BLaER1 (cell line): ENCODE measurements around the gene TEX22.
A peak's percentile ranks its signal among the peaks of the same experiment; 100 is the strongest.

ENCODE experiments used
- H3K27ac ChIP-seq: shearing (Covaris generic); formaldehyde crosslinking; 2 replicates; pipeline ENCODE4 v1.8.1; 2022
- H3K27me3 ChIP-seq: shearing (Covaris generic); formaldehyde crosslinking; 2 replicates; pipeline ENCODE4 v1.8.1; 2022
- H3K36me3 ChIP-seq: shearing (Covaris generic); formaldehyde crosslinking; 2 replicates; pipeline ENCODE4 v1.8.1; 2022
- H3K4me1 ChIP-seq: shearing (Covaris generic); formaldehyde crosslinking; 2 replicates; pipeline ENCODE4 v1.8.1; 2022
- H3K4me2 ChIP-seq: shearing (Covaris generic); formaldehyde crosslinking; 2 replicates; pipeline ENCODE4 v1.8.1; 2022
- H3K4me3 ChIP-seq: shearing (Covaris generic); formaldehyde crosslinking; 2 replicates; pipeline ENCODE4 v1.8.1; 2022
- H3K9ac ChIP-seq: shearing (Covaris generic); formaldehyde crosslinking; 2 replicates; pipeline ENCODE4 v1.8.1; 2022
- H3K9me3 ChIP-seq: shearing (Covaris generic); formaldehyde crosslinking; 2 replicates; pipeline ENCODE4 v1.8.1; 2022
- H4K20me1 ChIP-seq: shearing (Covaris generic); formaldehyde crosslinking; 2 replicates; pipeline ENCODE4 v1.8.1; 2022
- Cebpa-rat ChIP-seq: shearing (Covaris generic); IDR thresholded peaks from 2 replicates; pipeline ENCODE4 v1.8.1; 2022

The TEX22 gene

DNA sequence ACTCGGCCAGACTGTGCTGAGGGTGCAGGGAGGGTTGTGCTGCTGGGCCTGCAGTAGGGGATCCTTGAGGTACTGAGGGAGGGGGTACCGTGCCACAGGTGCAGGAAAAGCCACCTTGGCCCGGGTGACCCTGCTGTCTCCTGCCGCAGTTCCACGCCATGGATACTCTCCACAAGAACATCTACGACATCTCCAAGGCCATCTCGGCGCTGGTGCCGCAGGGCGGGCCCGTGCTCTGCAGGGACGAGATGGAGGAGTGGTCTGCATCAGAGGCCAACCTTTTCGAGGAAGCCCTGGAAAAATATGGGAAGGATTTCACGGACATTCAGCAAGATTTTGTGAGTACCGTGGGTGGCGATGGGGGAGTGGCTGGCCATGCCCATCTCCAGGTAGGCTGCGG is 62.3 kb downstream of the TEX22 start:
- Histone ChIP-seq H4K20me1 (peaks cover 84% of the 10 kb centered on the region), H3K27me3 (no peaks in the 10 kb centered on the region), H3K4me3 (no peak overlapping the region), H3K9me3 (no peaks in the 10 kb centered on the region), H3K27ac (no peak overlapping the region), H3K9ac (no peak overlapping the region), H3K4me1 (peaks cover 12% of the 10 kb centered on the region), H3K4me2 (no peak overlapping the region), H3K36me3 (peaks cover 89% of the 10 kb centered on the region)
- no peak for TF ChIP-seq Cebpa-rat

GRCh38 chr14:105461903-105462302 is 63.6 kb downstream of the TEX22 start:
- Histone ChIP-seq H3K27ac (0 out of 2 replicates have a peak overlapping the region, but pooled peaks have one; percentile 13), H3K36me3 (peaks cover 89% of the 10 kb centered on the region), H3K9ac (0 out of 2 replicates have a peak overlapping the region, but pooled peaks have one; percentile 15), H3K4me1 (peaks cover 16% of the 10 kb centered on the region), H3K27me3 (no peaks in the 10 kb centered on the region), H3K4me3 (no peak overlapping the region), H3K9me3 (no peaks in the 10 kb centered on the region), H4K20me1 (peaks cover 83% of the 10 kb centered on the region), H3K4me2 (no peak overlapping the region; the same call in 1 of the 2 replicates)
- no peak for TF ChIP-seq Cebpa-rat
